Upper lobe of left lung (tissue), 4 donors: ENCODE measurements around the gene BCL3.

Source experiments
- EP300 ChIP-seq, 4 donors: sonication (generic); formaldehyde crosslinking; IDR thresholded peaks; one replicate each; pipeline ENCODE4 v1.5.1; 2017; ENCODE audit warnings: antibody characterized with exemption in 4 of 4, control low read depth in 2 of 4
- POLR2A ChIP-seq, 4 donors: fragments of 450-650 bp; IDR thresholded peaks; one replicate each; pipeline ENCODE4 v1.5.1; 2016 to 2017; ENCODE audit warnings: antibody characterized with exemption in 4 of 4, mild to moderate bottlenecking in 2 of 4
- POLR2AphosphoS5 ChIP-seq, 2 donors: sonication (generic); formaldehyde crosslinking; IDR thresholded peaks; one replicate each; pipeline ENCODE4 v1.5.1; 2017; ENCODE audit warnings: antibody characterized with exemption in 2 of 2
- TF ChIP-seq, protein P1 (sequence below), 6 experiments: fragments of 450-650 bp in 4 of 6; fragments of 200-600 bp in 2 of 6; sonication (generic) in 2 of 6; IDR thresholded peaks; one replicate each; pipeline ENCODE4 v1.5.1; 2016 to 2019; ENCODE audit warnings: antibody characterized with exemption in 6 of 6

- TF ChIP-seq, protein P1, sequence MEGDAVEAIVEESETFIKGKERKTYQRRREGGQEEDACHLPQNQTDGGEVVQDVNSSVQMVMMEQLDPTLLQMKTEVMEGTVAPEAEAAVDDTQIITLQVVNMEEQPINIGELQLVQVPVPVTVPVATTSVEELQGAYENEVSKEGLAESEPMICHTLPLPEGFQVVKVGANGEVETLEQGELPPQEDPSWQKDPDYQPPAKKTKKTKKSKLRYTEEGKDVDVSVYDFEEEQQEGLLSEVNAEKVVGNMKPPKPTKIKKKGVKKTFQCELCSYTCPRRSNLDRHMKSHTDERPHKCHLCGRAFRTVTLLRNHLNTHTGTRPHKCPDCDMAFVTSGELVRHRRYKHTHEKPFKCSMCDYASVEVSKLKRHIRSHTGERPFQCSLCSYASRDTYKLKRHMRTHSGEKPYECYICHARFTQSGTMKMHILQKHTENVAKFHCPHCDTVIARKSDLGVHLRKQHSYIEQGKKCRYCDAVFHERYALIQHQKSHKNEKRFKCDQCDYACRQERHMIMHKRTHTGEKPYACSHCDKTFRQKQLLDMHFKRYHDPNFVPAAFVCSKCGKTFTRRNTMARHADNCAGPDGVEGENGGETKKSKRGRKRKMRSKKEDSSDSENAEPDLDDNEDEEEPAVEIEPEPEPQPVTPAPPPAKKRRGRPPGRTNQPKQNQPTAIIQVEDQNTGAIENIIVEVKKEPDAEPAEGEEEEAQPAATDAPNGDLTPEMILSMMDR (IDR thresholded peaks at IDR 0.05): no peak
- TF ChIP-seq POLR2A (IDR thresholded peaks at IDR 0.05) (no peak), EP300 (IDR thresholded peaks at IDR 0.05) (no peak), POLR2AphosphoS5 (IDR thresholded peaks at IDR 0.05) (no peak)
Observed at GRCh38 chr19:44759083-44759804, 10.7 kb downstream of the BCL3 start.
